ENCODE measurements around the gene KIF26B.

Gene KIF26B

DNA sequence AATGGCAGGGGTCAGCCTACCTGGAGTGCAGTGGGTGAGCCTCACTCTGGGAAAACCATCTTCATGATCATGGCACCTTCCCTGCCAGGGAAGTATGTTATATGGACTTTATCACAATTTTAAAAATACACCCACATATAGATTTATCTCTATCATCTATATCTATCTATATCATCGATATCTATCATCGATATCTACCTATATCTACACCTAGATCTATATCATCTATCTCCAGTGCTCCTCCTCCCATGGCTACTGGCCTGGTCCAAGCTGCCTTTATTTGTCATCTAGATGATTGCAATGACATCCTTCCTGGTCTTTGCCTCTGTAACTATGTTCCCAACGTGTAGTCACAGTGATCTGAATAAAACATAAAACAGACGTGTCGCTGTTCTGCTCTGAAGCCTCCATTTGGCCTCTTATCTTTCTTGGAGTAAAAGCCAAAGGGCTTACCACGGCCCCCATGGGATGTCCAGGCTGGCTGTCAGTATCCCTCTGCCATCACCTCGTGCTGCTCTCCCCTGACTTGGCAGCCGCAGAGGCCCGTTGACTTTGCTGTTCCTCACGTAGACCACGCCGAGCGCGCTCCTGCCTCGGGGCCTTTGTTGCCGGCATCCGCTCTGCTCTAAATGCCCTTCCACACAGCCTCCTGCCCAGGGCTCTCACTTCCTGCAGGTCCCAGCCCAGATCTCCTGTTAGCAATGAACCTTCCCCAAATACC is 20.6 kb upstream of the KIF26B start:
- DNase-seq: no peak

DNA sequence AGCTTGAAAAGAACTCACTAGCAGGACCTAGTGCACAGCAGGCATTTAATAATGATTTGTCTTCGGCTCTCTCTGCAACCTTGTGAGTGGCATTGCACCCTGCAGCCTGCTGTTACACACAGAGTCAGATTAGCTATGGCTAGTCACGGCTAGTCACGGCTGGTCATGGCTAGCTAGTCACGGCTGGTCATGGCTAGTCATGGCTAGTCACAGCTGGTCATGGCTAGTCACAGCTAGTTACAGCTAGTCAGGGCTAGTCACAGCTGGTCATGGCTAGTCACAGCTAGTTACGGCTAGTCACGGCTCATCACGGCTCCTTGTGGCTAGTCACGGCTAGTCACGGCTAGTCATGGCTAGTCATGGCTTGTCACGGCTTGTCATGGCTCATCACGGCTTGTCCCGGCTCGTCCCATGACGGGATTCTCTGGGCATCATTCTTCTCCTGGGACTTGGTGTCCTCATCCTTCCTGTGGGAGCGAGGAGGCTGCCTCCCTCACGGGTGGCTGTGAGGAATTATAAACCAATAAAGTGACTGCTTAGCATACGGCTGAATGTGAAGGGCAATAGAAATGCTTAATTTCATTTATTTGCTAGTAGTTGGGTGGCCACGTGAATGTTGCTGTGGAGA is 12.5 kb upstream of the KIF26B start:
- no peak for DNase-seq

DNA sequence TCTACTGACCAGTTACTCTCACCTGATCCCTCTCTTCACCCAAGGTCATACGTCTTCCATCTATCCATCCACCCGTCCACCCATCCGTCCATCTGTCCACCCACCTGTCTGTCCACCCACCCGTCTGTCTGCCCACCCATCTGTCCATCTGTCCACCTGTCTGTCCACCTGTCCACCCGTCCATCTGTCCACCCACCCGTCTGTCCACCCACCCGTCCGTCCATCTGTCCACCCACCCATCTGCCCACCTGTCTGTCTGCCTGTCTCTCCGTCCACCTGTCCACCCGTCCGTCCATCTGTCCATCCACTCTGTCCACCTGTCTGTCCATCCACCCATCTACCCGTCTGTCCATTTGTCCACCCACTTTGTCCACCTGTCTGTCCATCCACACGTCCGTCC is 11.8 kb upstream of the KIF26B start:
- DNase-seq: no peak

DNA sequence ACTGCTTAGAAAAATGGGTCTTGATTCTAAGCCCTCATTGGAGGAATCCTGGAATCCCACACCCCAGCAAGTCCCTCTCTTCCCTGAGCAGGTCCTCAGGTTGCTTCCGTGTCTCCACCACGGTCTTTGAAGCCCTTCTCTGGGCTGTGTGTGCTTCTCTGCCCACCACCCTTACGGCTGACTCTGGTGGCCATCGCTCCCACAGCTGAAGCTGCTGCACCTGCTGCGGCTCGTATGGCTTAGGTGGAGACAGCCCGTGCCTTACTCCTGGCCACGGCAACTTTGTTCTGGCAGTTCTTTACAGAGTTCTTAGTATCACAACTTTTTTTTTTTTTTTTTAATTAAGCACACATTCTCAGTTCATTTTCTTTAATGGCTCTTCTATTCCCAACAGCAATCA is 10.9 kb upstream of the KIF26B start:
- no peak for DNase-seq

DNA sequence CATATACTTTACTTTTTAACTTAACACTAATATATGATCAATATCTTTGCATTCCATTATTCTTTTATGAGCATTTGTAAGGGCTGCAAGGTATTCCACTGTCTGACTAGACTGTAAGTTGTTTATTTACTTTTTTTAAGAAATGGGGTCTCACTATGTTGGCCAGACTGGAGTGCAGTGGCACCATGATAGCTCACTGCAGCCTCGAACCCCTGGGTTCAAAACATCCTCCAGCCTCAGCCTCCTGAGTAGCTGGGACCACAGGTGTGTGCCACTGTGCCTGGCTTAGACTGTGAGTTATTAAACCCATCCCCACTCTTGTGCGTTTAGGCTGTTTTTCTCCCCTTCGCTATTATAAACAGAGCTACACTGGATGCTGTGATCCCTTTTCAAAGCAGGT is 6.7 kb upstream of the KIF26B start:
- DNase-seq: no peak

DNA sequence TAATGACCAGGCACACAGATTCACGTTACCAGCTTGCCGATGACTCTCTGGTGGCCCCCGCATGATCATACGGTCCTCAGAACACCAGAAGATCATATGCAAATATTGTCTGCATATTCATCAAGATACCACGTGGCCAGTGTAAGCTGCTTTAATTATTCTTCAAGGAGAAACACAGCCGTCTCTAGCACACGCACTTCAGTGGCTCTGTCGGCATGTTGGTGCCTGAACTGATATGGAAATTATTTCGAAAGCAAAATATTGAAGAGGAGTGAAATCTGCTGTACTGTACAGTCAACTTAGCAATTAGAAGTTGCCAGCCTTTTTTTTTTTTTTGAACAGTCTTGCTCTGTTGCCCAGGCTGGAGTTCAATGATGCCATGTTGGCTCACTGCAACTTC is 5.9 kb upstream of the KIF26B start:
- no peak for DNase-seq

DNA sequence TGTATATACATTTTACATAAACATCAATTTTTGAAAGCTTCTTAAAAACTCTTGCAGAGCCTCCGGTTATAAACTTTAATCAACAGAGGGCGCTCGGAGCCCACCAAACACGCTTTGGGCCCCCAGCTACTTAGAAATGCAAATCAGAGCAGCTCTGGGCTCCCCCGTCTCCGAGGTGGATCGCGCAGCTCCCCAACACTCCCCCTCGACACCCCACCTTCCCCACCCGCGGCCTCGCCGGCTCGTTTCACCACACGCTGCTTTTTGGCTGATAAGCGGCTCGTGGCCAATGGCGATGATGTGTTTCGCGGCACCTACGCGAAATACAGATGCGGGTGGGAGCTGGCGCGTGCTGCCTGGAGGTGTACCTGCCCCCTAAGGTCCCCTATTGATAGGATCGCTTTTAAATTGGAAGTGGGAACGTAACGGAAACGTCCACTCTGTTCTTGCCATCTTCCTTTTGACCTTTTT is 1.7 kb upstream of the KIF26B start:
- DNase-seq: peak; percentile 56

DNA sequence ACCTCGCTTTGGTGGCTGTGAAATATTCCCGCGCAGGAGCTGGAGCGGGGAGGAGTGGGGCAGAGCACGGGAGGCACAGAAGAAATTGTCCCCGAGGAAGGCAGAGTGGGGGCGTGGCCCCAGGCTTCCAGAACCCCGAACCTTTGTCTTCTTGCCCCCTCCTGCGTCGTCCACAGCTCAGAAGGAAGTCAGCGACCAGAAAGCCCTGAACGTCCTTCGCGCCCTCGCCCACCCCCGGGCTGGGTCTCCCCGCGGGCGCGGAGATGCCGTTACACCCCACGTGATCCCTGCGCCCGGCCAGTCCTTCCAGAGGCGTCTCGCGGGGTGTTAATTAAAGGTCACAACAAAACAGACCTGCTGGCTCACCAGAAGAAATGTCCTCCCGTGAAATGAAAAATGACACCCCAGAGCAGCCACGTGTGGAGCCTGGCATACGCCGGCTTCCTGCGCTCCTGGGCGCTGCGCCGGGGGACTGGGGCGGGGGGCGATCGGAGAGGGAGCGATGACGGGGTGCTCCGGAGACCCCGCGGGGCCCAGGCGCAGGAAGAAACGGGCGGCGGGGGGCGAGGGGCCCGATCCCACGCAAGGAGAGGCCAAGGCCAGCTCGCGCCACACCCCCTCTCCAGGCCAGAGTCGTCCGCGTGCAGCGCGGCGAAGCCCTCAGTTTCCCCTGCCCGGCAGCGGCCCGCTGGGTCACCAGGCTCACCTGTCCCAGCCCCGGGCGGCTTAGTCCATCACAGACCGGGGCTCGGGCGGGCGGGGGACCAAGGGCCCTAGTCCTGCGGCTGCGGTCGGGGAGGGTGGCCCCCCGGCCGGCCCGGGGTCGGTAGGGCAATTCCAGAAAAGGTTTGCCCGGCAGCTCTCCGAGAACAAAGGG is 995 bp upstream of the KIF26B start:
- no peak for DNase-seq

DNA sequence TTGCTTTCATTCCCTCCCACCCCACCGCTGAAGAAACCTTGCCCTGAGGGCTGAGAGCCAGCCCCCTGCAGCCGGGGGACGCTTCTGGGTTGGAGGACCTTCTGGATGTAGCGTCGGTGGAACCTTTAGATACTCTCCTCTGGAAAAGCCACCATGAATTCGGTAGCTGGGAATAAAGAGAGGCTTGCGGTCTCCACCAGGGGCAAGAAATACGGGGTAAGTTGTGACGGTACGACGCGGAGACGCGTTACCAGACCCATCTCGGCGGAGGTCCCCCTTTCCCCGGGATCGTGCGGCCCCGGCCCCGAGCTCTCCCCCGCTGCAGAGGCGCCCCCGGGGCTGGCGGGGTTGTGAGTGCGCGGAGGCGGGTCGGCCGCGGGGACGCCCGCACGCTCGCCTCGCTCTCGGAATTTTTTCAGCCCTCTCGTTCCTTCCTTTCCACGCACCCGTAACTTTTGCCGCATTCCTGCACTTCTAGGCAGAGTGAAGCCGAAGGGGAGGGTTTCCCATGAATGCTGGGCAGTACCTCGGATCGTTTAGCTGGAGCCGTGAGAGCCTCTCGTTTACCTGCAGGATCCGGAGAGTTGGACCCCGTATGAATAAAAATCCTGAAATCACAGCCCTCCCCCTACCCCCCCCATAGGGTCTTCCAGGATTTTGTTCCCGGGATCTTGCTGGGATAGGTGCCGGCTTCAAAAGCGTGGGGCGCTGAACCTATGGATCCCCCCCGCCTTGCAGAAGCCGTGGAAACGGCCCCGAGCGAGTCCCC is 671 bp downstream of the KIF26B start:
- no peak for DNase-seq

DNA sequence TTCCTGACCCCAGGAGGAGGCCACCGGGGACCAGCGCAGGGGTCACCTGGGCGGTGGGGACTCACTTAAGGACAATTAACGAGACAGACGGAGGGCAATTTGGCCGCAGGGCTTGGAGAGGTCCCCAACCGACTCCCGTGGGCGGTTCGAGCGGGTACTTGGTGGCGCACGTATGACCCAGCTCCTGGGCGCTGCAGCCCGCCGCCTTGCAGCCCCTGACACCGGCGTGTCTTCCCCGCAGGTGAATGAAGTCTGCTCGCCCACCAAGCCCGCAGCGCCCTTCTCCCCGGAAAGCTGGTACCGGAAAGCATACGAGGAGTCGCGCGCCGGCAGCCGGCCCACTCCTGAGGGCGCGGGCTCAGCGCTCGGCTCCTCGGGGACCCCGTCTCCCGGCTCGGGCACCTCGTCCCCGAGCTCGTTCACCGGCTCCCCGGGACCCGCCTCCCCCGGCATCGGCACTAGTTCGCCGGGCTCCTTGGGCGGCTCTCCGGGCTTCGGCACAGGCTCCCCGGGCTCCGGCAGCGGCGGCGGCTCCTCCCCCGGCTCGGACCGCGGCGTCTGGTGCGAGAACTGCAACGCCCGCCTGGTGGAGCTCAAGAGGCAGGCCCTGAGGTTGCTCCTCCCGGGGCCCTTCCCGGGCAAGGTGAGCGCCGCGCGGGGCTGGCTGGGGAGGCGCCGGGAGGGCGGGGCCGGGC is 1.4 kb downstream of the KIF26B start:
- peak; percentile 72 for DNase-seq

DNA sequence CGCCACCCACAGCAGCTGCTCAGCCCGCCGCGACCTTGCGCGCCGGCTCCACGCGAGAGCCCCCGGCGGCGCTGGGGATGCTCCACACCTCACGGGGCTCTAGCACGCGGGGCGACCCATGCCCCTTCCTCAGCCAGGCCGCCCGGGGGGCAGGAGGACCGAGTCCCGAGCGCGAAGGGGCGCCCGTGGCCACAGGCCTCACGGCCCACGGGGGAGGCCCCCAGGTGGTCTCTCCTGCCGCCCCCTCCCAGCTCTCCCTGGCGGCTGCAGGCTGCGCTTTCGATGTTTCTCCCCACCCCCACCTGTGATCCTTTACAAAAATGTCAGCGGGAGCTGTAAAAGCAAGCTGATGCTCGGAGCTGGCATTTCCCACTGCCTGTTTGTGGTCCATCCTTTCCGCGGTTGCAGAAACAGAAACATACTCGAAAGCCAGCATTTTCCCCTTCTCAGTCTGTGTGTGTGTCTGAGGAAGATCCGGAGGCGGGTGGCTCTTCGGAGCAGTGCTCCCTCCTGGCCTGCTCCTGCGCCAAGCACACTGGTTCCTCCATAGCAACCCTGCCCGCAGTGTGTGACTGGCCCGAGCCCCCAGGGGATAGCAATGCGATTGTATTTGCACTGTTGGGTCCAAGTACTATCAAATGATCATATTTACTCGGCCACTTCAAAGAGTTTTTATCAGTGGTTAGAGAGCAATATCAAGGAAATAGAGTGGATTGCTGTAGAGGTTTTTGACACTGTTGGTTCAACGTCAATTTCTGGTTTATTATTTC is 2.1 kb downstream of the KIF26B start:
- no peak for DNase-seq

DNA sequence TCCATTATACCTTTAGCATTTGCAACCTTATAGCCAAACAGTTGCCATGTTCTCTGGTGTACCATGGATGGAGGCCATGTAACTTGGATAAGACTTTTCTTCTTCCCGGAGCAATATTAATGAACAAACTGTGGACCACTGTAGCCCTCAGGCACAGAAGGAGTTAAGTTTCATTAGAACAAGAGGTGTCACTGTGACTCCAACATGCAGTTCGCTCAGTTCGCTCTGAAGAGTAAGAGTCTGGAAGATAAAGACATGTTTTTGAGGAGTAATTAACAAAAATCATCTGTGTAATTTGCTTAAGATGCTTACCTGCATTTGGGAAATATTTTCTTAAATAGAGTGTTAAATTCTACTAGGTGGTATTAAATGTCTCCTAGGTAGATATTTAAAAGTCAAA is 4.1 kb downstream of the KIF26B start:
- DNase-seq: no peak

DNA sequence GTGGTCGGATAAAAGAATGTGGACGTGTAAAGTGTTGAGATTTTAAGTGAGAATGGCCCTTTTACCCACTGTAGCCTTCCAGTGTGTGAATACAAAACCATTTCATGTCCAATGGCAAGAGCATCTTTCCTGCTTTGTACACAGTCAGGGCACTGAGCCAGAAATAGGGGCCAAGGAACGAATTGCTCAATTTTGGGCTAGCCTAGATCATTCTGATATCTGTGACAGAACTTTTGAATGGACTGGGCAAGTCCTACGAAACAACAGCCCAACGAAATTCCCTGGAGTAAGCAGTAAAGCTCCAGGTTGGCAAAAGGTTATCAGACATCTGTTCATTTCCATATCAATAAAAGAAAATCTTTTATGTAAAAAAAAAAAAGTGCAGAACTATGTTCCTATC is 5.5 kb downstream of the KIF26B start:
- no peak for DNase-seq

DNA sequence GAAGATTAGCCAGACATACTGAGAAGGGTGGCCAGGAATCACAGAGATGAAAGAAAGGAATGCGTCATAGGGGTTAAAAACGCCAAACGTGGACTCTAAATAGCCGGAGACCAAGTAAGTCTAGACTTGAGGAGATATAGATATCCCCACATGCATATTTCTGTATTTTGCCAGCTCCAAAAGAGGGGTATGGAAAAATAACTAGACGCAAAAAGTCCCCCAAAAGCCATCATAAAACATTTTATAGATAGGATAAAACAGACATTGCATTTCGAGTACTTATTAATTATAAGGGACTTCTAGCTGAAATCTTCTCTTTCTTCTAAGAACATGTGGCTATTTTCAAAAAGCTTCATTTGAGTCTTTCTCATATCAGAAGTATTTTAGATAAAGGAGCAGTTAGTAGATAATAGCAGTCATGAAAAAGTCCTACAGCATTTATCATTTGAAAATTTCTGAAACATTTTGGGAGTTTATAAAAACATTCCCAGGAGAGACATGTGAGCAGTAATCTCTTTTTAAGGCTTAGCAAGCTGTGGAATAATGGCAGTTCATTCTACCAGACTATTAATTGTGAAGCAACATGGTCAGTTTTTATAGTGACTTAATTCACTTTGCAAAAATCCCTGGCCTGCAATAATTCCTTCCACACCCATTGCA is 6.1 kb downstream of the KIF26B start:
- DNase-seq: no peak

DNA sequence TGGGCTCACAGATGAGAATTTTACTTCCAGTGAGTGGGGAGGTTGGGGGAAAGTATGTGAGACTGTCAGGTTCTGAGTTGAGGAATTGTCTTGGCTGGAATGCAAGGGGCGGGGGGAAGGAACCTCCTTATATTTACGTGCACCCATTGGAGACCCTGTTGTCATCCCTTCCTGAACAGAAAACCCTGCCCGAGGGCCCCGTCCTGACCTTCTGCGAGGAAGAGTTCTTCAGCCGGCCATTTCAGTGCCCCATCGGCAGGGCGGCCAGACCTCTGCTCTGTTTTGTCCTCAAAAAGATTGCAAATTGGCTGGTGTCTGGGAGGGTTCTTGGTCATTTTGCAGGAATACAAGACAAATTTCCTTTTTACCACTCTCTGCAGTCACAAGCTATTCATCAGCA is 7.1 kb downstream of the KIF26B start:
- no peak for DNase-seq

DNA sequence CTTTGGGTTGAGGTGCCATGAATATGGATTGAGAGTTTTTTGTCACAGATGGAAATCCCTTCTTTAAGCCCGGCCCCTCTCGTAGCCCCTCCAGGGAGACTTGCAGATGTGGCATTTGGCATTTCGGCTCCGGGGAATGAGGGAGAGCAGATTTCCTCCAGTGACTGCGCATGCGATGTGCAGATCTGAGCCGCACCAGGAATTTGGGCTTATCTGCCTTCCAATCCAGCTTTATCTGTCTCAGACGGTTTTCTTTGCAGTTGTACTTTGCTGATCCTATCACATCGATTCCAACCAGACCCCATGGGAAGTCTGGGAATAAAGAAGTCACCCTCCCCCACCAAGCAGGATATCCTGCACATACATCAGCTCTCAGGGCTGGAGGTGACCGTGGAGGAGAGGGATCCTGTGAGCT is 11.7 kb downstream of the KIF26B start:
- no peak for DNase-seq

DNA sequence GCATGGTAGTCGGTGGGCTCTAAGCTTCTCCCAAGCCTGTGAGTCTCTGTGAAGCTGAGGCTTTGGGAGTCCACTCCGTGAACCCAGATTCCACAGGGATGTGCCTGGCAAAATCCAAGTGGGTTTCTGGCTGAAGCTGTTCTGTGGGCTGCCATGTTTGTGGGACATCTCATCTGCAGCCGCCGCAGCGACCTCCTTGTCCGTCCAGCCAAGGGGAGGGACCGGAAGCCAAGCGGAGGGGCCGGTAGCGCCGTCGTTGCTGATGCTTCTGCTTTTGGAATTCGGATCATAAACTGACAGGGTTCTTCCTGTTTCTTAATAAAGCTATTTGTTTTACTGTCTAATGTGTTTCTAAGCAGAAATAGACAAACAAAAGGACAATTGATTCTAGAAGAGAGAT is 13.3 kb downstream of the KIF26B start:
- DNase-seq: no peak

DNA sequence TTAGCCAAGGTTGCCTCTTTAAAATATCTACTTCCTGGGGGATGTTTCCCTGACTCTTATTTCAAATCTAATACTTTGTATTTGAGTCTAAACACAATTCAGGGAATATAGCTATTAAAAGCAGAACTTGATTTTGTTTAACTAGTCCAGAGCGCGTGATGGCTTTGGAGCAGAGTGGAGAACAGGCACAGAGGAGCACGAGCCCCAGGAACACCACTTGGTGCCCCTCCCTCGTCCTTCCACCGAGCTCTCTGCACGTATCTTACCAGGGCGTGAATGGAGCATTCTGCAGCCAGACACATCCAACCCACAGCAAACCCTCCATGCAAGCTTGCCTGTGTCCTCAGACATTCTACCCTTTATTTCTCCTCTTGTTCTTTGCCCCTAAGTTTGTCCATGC is 14.1 kb downstream of the KIF26B start:
- DNase-seq: no peak

DNA sequence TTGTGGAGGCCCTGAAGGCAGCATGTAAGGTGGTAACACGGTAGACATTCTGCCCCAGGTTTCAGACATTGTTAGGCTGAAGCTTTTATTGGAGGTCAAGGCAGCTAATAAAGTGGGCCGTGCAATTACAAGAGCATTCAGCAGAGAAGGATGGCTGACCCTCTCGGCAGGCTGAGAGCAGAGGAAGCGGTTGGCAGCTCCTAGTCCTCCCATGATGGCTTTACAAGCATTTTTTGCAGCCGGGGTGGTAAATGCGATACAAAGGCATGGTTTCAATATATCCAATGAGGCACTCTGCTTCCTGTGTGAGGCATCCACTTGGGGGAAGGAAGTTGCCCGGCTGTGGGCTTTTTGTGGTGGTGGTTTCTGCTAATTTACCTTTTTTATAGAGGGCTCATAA is 14.6 kb downstream of the KIF26B start:
- DNase-seq: no peak

DNA sequence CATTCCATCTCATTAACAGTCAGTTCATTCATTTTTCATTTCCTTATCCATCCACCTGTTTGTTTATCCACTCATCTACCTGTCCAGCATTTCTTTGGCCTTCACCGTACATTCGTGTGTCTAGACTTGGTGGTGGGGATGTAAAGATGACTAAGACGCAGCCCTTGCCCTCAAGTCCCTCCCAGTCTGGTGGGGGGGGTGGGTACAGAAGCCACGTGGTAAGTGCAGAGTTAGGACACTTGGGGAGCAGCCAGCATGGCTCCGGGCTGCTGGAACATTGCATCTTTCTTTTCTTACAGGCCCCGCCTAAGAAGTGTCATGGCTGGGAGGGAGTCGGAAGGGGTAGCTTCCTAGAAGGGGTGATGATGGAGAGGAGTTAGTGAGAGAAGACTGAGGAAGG is 17.2 kb downstream of the KIF26B start:
- DNase-seq: no peak

DNA sequence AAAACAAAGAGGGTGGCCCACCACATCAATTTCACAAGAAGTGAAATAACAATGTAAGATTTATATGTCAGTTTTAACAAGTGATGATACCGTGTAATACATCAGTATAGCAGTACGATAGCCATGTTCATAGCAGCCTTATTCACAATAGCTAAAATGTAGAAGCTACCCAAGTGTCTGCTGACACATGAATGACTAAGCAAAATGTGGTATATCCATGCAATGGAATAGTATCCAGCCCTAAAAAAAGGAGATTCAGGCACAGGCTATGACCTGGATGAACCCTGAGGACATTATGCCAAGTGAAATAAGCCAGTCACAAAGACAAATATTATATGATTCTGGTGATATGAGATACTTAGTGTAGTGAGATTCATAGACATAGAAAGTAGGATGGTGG is 18.0 kb downstream of the KIF26B start:
- no peak for DNase-seq
